Left ventricle myocardium inferior (tissue), 1 donor: Measurements from ENCODE around the gene LHFPL6. TPM values are rescaled to one million over a fixed set of nuclear protein-coding genes. Genes with fewer than 3 reads are reported as not detected.

ENCODE experiments used
- DNase-seq: peaks from one replicate; pipeline ENCODE4 v3.0.0-alpha.2; 2020
- H3K27ac ChIP-seq: fragments of 200-600 bp; replicated peaks from 2 replicates; pipeline ENCODE4 v1.8.0; 2021
- H3K27me3 ChIP-seq: fragments of 200-600 bp; 2 replicates; pipeline ENCODE4 v1.8.0; 2021; ENCODE audit warnings: low read depth
- H3K36me3 ChIP-seq: fragments of 200-600 bp; 2 replicates; pipeline ENCODE4 v1.8.0; 2021
- H3K4me1 ChIP-seq: fragments of 200-600 bp; 2 replicates; pipeline ENCODE4 v1.8.0; 2021
- H3K4me3 ChIP-seq: fragments of 200-600 bp; 2 replicates; pipeline ENCODE4 v1.8.0; 2021; ENCODE audit warnings: mild to moderate bottlenecking, moderate library complexity
- H3K9me3 ChIP-seq: fragments of 200-600 bp; replicated peaks from 2 replicates; pipeline ENCODE4 v1.8.0; 2021
- intact Hi-C: fragments of 100-400 bp; cut with micrococcal nuclease; formaldehyde crosslinking; loops from one replicate; pipeline ENCODE4 v1.11.0; 2022
- total RNA-seq: library from RNA; stranded (reverse); fragmentation: NEBNext Ultra II Directional; extraction: Animal tissue kit (Norgen Biotek cat#: 25700); gene quantifications from one replicate; pipeline ENCODE4 v1.2.1, GENCODE V29; 2021
- TF ChIP-seq, protein P1 (sequence below): fragments of 200-600 bp; IDR thresholded peaks from 2 replicates; pipeline ENCODE4 v1.8.0; 2021; ENCODE audit warnings: antibody characterized with exemption, mild to moderate bottlenecking, borderline replicate concordance
- donor health status: DM: no; HTN: yes; CAD: no; lungs with severe emphysema.

The LHFPL6 gene
- total RNA-seq, 1 donor from 2014 or later: 51.4 TPM

- no peak overlapping the region for H3K4me3 ChIP-seq
- peaks cover 75% of the 10 kb centered on the region for H3K4me1 ChIP-seq
- H3K9me3 ChIP-seq: no peaks in the 10 kb centered on the region
- intact Hi-C loops: no loop called here
- no peaks in the 10 kb centered on the region for H3K27me3 ChIP-seq
- TF ChIP-seq, protein P1, sequence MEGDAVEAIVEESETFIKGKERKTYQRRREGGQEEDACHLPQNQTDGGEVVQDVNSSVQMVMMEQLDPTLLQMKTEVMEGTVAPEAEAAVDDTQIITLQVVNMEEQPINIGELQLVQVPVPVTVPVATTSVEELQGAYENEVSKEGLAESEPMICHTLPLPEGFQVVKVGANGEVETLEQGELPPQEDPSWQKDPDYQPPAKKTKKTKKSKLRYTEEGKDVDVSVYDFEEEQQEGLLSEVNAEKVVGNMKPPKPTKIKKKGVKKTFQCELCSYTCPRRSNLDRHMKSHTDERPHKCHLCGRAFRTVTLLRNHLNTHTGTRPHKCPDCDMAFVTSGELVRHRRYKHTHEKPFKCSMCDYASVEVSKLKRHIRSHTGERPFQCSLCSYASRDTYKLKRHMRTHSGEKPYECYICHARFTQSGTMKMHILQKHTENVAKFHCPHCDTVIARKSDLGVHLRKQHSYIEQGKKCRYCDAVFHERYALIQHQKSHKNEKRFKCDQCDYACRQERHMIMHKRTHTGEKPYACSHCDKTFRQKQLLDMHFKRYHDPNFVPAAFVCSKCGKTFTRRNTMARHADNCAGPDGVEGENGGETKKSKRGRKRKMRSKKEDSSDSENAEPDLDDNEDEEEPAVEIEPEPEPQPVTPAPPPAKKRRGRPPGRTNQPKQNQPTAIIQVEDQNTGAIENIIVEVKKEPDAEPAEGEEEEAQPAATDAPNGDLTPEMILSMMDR: no peak
- H3K36me3 ChIP-seq: no peaks in the 10 kb centered on the region
- peak overlapping the region; percentile 42 for H3K27ac ChIP-seq
- DNase-seq: no peak
Measured at GRCh38 chr13:39522329-39522728, 80.7 kb downstream of the LHFPL6 start.

DNA sequence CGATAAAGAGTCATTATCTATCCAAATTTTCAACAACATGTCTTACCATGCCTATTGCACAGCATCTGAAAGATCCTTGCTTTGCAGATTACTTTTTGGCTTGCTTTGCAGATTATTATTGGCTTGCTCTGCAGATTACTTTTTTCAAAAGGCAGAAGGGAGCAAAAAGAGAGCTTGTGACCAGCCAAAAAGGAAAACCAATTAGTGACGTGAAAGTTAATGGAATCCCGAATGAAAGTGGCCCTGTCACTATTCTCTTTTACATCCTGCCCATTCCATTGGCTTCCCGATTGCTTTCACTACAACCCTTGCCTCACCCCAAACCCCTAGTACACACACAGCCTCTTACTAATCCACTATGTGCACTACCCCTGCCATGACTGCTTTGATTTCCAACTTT is 81.3 kb downstream of the LHFPL6 start:
- TF ChIP-seq, protein P1: no peak
- Histone ChIP-seq H3K27ac (peak overlapping the region; percentile 42), H3K36me3 (no peaks in the 10 kb centered on the region), H3K4me3 (no peak overlapping the region), H3K4me1 (peaks cover 75% of the 10 kb centered on the region), H3K9me3 (no peaks in the 10 kb centered on the region), H3K27me3 (no peaks in the 10 kb centered on the region)
- intact Hi-C loops: no loop called here
- no peak for DNase-seq

DNA sequence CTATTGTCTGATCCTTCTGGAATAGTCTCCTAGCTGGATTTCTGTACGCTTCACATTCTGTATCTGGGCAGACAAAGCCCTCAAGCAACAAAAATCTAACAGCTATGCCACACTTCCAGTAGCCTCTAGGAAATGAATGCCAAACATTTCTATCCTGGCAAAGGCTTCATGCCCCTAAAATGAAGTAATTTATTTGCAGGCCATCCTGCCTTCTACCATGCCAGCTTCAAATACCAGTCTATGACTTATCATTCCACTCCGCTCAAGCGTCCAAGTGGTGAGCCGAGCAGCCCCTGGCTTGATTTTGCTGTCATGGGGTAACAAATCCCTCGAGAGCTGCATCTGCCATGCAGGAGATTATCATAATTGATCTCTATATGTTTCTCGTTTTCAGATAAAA is 86.9 kb downstream of the LHFPL6 start:
- Histone ChIP-seq H3K36me3 (no peaks in the 10 kb centered on the region), H3K4me1 (peaks cover 69% of the 10 kb centered on the region), H3K4me3 (no peak overlapping the region), H3K27ac (peak overlapping the region; percentile 67), H3K27me3 (no peaks in the 10 kb centered on the region), H3K9me3 (no peaks in the 10 kb centered on the region)
- intact Hi-C loops: loop anchor here (10.0 kb wide), 1 partner anchor 69 kb away; no protein-coding TSS in a partner anchor
- DNase-seq: no peak
- TF ChIP-seq, protein P1: no peak

DNA sequence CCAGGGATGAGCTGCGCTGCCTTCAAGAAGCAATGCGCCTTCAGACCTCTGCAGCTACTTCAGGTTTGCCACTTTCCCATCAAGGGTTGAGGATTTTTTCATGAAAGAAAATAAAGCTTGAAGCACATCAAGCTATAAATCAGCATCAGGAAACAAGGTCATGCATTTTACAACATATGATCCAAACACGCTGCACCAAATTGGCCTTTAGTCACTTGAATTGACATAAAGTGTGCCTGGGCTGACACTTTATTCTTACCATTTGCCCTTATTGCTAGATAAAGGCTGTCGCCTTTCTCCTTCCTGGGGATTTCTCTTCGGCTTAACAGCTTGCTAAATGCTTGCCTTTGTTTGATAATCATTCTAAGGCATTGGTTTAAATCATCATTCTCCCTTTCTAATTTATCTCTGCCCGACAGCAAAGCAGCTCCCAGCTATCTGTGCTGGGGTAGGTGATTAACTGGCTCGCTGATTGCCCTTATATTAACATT is 87.7 kb downstream of the LHFPL6 start:
- DNase-seq: no peak
- H3K27me3 ChIP-seq: no peaks in the 10 kb centered on the region
- no peak overlapping the region for H3K4me3 ChIP-seq
- TF ChIP-seq, protein P1: no peak
- H3K4me1 ChIP-seq: peaks cover 68% of the 10 kb centered on the region
- no peaks in the 10 kb centered on the region for H3K36me3 ChIP-seq
- no peaks in the 10 kb centered on the region for H3K9me3 ChIP-seq
- peak overlapping the region; percentile 67 for H3K27ac ChIP-seq
- intact Hi-C loops: loop anchor here (10.0 kb wide), 1 partner anchor 70 kb away; no protein-coding TSS in a partner anchor

DNA sequence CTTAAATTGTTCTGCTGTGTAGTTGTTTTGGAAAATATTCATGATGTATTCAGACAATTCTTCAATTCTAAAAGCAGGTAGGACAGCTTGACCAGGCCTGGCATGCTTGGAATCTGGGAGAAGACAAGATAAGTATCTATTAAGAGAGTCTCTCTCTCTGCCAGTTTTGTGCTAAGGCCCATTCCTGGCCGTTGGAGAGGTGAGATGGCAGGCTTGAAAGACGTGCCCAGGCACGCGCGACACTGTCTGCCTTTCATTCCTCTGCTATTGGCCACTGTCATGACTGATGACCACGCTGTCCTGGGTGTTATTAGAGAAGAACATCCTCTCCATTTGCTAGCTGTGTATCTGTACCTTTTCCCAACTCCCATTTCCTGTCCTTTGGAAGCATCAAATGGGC is 90.3 kb downstream of the LHFPL6 start:
- intact Hi-C loops: loop anchor here (10.0 kb wide), 1 partner anchor 72 kb away; no protein-coding TSS in a partner anchor
- H3K4me3 ChIP-seq: no peak overlapping the region
- no peaks in the 10 kb centered on the region for H3K27me3 ChIP-seq
- no peaks in the 10 kb centered on the region for H3K36me3 ChIP-seq
- H3K9me3 ChIP-seq: no peaks in the 10 kb centered on the region
- DNase-seq: no peak
- peaks cover 71% of the 10 kb centered on the region for H3K4me1 ChIP-seq
- H3K27ac ChIP-seq: peak overlapping the region; percentile 2
- TF ChIP-seq, protein P1: no peak
